GM18909 (cell line): Measurements from ENCODE around the gene PHF23.

Source experiments
- ATAC-seq: cut with Tn5 transposase; IDR thresholded peaks from one replicate; pipeline ENCODE4 v1.9.1; 2021; ENCODE audit warnings: mild to moderate bottlenecking; ENCODE audit not compliant: unreplicated experiment, poor library complexity

Gene PHF23

DNA sequence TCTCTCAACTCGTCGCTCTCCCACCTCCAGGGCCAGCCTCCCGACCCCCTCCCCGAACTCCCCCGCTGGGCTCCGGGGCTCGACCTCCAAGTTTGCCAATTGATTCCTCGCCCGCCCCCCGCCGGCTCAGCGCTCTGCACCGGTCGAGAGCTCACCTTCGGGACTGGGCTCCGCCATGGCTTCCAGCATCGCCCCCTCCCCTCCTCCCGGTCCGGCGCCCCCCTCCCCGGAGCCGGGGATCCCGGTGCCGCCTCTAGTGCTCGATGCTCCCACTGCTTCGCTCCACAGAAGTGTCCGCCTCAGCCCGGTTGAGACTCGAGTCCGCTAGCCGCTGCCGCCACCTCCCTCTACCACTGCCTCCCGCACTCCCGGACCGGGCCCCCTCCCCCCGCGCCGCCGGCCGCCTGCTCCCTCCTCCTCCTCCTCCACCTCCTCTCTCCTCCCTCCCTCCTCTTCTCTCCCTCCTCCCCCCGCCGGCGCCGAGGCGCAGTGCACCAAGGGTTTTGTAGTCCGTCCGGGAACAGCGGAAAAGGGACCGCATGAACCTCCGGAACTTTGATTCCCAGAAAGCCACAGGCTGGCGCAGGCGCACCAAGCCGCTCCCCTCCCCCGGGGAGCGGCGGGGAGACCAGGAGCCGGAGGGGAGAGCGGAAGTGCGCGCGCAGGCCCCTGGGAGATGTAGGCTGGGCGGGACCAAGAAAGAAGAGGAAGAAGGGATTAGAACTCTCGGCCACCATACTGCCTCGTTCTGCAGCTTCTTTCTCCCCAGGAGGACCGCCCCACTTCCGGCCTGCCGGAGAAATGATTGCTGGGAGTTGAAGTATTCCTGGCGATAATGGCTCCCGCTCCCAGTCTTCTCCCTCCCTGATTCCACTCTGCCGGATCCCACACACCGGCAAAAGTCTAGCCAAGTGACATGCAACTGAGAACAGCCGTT is at the start of gene PHF23:
Gene PHF23 (minus strand): TSS at position 367 of the 937 bp plus-strand sequence. CDS start 178 bp downstream, at position 189.
- ATAC-seq, result peak; percentile 46

DNA sequence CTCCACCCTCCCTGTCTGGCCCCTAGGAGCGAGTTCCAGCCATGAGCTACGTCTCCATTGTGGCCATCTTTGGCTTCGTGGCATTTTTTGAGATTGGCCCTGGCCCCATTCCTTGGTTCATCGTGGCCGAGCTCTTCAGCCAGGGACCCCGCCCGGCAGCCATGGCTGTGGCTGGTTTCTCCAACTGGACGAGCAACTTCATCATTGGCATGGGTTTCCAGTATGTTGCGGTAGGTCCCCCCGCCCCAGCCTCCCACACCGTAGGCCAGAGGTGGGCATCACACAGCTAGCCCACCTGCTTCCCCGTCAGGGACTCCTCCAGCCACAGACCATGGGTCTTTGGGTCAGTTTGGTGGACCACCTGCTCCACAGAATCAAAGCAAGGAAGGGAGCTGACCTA is 46.4 kb upstream of the PHF23 start:
- no peak for ATAC-seq

- ATAC-seq, result no peak
Observed at GRCh38 chr17:7284911-7285310, 45.7 kb upstream of the PHF23 start.

DNA sequence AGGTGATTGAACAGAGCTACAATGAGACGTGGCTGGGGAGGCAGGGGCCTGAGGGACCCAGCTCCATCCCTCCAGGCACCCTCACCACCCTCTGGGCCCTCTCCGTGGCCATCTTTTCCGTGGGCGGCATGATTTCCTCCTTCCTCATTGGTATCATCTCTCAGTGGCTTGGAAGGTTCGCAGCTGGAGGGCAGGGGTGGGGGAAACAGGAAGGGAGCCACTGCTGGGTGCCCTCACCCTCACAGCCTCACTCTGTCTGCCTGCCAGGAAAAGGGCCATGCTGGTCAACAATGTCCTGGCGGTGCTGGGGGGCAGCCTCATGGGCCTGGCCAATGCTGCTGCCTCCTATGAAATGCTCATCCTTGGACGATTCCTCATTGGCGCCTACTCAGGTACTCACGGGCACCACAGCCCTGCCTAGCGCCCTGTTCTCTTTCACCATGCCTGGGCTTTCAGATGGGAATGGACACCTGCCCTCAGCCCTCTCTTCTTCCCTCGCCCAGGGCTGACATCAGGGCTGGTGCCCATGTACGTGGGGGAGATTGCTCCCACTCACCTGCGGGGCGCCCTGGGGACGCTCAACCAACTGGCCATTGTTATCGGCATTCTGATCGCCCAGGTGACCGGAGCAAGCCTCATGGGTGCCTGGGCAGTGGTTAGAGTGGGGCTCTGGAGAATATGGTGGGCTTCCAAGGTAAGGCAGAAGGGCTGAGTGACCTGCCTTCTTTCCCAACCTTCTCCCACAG is 44.4 kb upstream of the PHF23 start:
- ATAC-seq, result no peak

DNA sequence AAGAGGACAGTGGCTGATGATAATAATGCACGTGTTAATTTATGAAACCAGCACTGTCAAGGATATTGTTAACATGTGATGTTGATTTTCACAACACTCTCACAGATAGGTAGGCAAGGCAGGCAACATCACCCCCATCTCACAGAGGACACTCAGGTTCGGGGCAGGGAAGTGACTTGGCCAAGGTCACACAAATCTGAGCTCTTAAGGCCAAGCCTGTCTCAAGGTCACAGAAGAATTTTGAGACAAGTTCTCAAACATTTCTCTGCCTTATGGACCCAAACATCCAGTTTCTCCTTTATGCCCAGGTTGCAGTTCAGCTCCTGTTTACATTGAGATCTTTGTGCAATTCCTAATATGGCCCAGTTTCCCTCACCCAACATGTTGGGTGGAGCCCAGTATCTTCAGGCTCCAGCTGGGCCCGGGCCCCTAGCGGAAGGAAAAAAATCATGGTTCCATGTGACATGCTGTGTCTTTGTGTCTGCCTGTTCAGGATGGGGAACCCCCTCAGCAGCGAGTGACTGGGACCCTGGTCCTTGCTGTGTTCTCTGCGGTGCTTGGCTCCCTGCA is 43.6 kb upstream of the PHF23 start:
- ATAC-seq, result no peak

- no peak for ATAC-seq
Observed at GRCh38 chr17:7281953-7282751, 42.9 kb upstream of the PHF23 start.

DNA sequence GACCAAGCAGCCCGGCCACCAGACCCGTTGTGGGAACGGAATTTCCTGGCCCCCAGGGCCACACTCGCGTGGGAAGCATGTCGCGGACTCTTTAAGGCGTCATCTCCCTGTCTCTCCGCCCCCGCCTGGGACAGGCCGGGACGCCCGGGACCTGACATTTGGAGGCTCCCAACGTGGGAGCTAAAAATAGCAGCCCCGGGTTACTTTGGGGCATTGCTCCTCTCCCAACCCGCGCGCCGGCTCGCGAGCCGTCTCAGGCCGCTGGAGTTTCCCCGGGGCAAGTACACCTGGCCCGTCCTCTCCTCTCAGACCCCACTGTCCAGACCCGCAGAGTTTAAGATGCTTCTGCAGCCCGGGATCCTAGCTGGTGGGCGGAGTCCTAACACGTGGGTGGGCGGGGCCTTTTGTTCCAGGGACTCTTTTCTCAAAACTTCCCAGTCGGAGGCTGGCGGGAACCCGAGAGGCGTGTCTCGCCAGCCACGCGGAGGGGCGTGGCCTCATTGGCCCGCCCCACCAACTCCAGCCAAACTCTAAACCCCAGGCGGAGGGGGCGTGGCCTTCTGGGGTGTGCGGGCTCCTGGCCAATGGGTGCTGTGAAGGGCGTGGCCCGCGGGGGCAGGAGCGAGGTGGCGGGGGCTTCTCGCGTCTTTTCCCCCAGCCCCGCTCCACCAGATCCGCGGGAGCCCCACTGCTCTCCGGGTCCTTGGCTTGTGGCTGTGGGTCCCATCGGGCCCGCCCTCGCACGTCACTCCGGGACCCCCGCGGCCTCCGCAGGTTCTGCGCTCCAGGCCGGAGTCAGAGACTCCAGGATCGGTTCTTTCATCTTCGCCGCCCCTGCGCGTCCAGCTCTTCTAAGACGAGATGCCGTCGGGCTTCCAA is 42.1 kb upstream of the PHF23 start, which contains the start of gene SLC2A4:
Gene SLC2A4 (plus strand): TSS at position 645 of the 879 bp plus-strand sequence. CDS start 217 bp downstream, at position 862.
- ATAC-seq, result peak; percentile 66

DNA sequence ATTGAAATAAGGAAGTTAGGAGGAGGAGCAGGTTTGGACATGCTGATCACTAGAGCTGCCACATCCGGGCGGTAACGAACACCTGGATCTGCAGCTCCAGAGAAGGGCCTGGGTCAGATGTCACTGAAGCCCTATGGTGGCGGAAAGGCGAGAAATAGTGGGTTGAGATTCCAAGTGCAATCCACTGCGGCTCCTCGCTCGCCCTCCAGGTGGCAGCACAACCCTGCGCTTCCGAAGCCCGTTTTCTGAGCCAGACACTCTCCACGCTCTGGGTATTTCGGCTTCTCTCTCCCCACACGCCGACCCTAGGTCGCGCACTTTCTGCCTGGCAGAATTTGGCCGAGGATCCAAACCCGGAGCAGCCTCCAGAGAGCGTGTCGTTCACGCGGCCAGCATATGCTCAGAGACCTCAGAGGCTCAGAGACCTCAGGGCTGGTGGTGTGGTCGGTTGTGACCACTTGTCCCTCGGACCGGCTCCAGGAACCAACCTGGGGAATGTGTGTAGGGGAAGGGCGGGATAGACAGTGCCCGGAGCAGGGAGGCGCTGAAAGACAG is 41.3 kb upstream of the PHF23 start:
- ATAC-seq, result peak; percentile 56

- no peak for ATAC-seq
Observed at GRCh38 chr17:7279448-7279847, 40.2 kb upstream of the PHF23 start.

DNA sequence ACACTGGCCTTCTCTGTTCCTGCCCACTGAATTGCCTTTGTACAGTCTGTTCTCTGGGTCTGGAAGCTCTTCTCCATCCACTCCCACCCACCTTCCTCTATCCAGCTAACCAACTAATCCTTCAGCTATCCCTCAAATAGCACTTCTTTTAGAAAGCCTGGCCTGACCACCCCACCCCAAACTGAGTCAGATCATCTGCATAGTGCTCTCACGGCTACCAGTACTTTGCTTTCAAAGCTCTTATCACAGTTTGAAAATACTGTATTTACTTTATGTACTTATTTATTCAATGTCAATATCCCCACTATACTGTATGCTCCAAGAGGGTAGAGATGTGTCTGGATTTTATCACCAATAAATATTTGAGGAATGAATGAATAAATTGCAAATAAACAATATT is 27.5 kb upstream of the PHF23 start:
- ATAC-seq, result no peak

DNA sequence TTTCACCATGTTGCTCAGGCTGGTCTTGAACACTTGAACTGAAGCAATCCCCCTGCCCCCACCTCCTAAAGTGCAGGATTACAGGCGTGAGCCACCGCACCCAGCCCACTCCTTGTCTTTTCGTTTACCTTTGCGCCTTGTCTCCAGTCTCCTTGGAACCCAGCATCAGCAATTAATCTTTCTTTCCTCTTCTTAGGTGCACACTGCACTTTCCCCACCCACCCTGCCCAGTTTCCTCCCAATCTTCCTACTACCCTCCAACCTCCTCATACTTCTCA is 24.5 kb upstream of the PHF23 start:
- no peak for ATAC-seq

- ATAC-seq, result no peak
Observed at GRCh38 chr17:7262935-7263800, 23.9 kb upstream of the PHF23 start.

DNA sequence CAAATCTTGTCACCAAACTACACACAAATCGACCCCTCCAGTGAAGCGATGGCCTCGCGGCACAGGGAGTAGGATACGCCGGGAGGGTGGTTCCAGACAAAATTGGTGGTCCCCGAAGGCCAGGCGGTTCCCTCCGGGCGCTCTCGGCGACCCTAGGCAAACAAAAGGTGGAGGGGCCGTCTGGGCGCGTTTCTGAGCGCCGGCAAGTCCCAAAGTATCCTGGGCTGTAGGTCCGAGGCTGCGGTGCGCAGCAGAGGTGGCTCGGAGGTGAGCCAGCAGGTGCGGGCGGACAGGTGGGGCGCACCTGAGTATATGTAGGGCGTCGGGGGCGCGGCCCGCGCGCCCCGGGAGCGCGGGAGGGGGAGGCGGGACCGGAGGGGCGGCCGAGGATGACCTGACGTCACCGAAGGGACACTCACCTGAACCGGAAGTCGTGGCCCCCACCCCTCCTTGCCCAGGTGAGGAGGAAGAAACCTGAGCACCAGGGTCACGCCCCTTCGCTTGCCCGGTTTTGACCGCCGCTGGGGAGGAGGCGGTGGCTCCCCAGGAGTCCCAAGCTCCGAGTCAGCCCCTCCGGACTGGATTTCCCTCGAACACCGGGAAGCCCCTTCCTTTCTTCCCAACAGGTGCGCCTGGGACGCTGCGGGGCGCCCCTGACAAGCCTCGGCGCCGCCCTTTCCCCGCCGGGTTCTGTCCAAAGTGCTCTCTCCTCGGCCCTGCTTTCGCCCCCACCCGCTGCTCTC is 23.1 kb upstream of the PHF23 start, which contains the start of gene CLDN7:
Gene CLDN7 (minus strand): TSS at position 287 of the 743 bp plus-strand sequence. CDS start 435 bp downstream, outside the sequence.
- no peak for ATAC-seq

- no peak for ATAC-seq
Observed at GRCh38 chr17:7261379-7262191, 22.3 kb upstream of the PHF23 start.

GRCh38 chr17:7260651-7261378 is 21.6 kb upstream of the PHF23 start:
- ATAC-seq, result no peak

DNA sequence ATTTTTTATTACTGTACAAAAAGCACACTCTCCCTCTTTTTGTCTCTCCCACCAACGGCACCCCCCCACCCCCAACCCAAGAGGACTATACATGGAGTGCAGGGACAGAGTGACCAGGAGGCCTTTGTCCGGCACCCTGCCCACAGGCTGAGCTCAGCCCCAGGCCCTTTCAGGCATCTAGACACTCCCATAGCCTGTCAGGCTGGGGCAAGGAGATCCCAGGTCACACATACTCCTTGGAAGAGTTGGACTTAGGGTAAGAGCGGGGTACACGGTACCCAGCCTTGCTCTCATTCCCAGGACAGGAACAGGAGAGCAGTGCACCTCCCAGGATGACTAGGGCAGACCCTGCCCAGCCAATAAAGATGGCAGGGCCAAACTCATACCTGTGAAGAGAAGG is 20.9 kb upstream of the PHF23 start:
- no peak for ATAC-seq
